ENCODE data around the gene PBOV1.

The PBOV1 gene

DNA sequence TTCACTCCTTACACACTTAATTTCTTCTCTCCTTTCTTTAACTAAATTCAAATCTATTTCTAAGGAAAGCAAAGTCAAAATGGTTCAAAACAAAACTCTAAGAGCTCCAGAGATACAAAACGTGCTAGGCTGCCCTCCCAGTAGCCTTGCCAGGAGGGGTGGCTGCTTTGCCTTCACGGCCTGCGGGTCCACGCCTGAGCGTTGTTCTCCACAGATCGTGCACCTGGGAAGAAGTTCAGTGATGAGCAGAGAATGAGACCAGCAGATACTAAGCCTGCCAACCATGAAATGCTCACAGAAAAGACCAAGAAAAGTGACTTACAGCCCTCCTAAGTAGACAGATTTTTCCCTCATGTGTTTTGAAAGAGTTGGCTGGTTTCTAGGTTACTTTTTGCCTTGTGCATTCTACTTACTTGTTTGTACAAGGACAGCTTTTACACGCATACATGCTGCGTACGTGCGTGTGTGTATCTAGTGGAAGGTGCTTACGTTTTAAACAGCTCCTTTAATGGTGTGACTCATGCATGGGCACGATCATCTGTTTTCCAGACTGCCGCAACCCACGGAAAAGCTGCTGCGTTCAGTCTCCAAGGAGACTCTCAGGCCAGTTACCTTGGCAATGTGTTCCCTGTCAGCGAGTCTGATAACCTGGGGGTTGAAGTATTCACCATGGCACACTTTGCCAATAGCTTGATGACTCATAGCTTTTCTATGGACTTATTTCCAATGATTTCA lies 32.4 kb upstream of the PBOV1 start:
- TF ChIP-seq, protein P1, sequence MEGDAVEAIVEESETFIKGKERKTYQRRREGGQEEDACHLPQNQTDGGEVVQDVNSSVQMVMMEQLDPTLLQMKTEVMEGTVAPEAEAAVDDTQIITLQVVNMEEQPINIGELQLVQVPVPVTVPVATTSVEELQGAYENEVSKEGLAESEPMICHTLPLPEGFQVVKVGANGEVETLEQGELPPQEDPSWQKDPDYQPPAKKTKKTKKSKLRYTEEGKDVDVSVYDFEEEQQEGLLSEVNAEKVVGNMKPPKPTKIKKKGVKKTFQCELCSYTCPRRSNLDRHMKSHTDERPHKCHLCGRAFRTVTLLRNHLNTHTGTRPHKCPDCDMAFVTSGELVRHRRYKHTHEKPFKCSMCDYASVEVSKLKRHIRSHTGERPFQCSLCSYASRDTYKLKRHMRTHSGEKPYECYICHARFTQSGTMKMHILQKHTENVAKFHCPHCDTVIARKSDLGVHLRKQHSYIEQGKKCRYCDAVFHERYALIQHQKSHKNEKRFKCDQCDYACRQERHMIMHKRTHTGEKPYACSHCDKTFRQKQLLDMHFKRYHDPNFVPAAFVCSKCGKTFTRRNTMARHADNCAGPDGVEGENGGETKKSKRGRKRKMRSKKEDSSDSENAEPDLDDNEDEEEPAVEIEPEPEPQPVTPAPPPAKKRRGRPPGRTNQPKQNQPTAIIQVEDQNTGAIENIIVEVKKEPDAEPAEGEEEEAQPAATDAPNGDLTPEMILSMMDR (IDR thresholded peaks at IDR 0.05), result no peak
- H3K4me1 ChIP-seq (ENCODE audit: control insufficient read depth in 1 of 2, insufficient read depth in 1 of 2, low read depth in 1 of 2, low read length in 1 of 2), result no peaks in the 10 kb centered on the region
- no peaks in the 10 kb centered on the region for H3K27me3 ChIP-seq
- no peaks in the 10 kb centered on the region for H3K36me3 ChIP-seq
- no peak overlapping the region for H3K27ac ChIP-seq
- no peaks in the 10 kb centered on the region for H3K9me3 ChIP-seq
- H3K4me3 ChIP-seq (ENCODE audit: low read depth in 1 of 2, low read length in 1 of 2), result no peak overlapping the region

- Histone ChIP-seq H3K27ac (no peak overlapping the region), H3K9me3 (no peaks in the 10 kb centered on the region), H3K4me3 (ENCODE audit: low read depth in 1 of 2, low read length in 1 of 2) (no peak overlapping the region), H3K36me3 (no peaks in the 10 kb centered on the region), H3K27me3 (no peaks in the 10 kb centered on the region), H3K4me1 (ENCODE audit: control insufficient read depth in 1 of 2, insufficient read depth in 1 of 2, low read depth in 1 of 2, low read length in 1 of 2) (no peaks in the 10 kb centered on the region)
- TF ChIP-seq, protein P1 (IDR thresholded peaks at IDR 0.05), result no peak
Observed at GRCh38 chr6:138250053-138250452, 31.8 kb upstream of the PBOV1 start.

GRCh38 chr6:138248878-138249277 lies 30.6 kb upstream of the PBOV1 start:
- no peaks in the 10 kb centered on the region for H3K9me3 ChIP-seq
- H3K4me3 ChIP-seq (ENCODE audit: low read depth in 1 of 2, low read length in 1 of 2), result no peak overlapping the region
- H3K27me3 ChIP-seq, result no peaks in the 10 kb centered on the region
- TF ChIP-seq, protein P1 (IDR thresholded peaks at IDR 0.05), result no peak
- H3K36me3 ChIP-seq, result no peaks in the 10 kb centered on the region
- no peaks in the 10 kb centered on the region for H3K4me1 ChIP-seq (ENCODE audit: control insufficient read depth in 1 of 2, insufficient read depth in 1 of 2, low read depth in 1 of 2, low read length in 1 of 2)
- H3K27ac ChIP-seq, result no peak overlapping the region

DNA sequence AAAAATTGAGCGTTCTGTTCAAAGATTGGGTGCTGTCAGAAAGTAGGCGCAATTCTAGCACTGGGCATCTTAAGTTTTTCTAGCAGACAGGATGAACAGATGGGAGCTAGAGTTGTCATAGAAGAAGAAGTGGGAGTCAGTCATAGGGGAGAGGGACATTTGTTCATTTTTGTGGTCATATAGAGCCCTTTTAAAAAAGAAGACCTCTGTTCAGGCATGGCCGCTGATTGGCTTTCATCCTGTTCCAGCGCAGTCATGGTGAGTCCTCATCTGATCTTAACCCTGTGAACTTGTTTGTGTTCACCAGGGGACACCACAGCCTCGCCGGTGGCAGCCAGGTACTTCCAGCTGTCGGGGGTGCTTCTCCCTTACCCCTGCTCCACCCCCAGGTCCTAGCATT lies 29.7 kb upstream of the PBOV1 start:
- Histone ChIP-seq H3K27ac (no peak overlapping the region), H3K4me1 (ENCODE audit: control insufficient read depth in 1 of 2, insufficient read depth in 1 of 2, low read depth in 1 of 2, low read length in 1 of 2) (no peaks in the 10 kb centered on the region), H3K9me3 (no peaks in the 10 kb centered on the region), H3K27me3 (no peaks in the 10 kb centered on the region), H3K4me3 (ENCODE audit: low read depth in 1 of 2, low read length in 1 of 2) (no peak overlapping the region), H3K36me3 (no peaks in the 10 kb centered on the region)
- TF ChIP-seq, protein P1 (IDR thresholded peaks at IDR 0.05), result no peak

- TF ChIP-seq, protein P1 (IDR thresholded peaks at IDR 0.05), result no peak
- H3K36me3 ChIP-seq, result no peaks in the 10 kb centered on the region
- H3K4me1 ChIP-seq (ENCODE audit: control insufficient read depth in 1 of 2, insufficient read depth in 1 of 2, low read depth in 1 of 2, low read length in 1 of 2), result no peaks in the 10 kb centered on the region
- H3K27me3 ChIP-seq, result no peaks in the 10 kb centered on the region
- H3K27ac ChIP-seq, result no peak overlapping the region
- H3K4me3 ChIP-seq (ENCODE audit: low read depth in 1 of 2, low read length in 1 of 2), result no peak overlapping the region
- H3K9me3 ChIP-seq, result no peaks in the 10 kb centered on the region
Observed at GRCh38 chr6:138246650-138247440, 28.6 kb upstream of the PBOV1 start.

Data from neutrophil (primary cell).